Measurements from ENCODE around the gene B9D1.

B9D1 gene

DNA sequence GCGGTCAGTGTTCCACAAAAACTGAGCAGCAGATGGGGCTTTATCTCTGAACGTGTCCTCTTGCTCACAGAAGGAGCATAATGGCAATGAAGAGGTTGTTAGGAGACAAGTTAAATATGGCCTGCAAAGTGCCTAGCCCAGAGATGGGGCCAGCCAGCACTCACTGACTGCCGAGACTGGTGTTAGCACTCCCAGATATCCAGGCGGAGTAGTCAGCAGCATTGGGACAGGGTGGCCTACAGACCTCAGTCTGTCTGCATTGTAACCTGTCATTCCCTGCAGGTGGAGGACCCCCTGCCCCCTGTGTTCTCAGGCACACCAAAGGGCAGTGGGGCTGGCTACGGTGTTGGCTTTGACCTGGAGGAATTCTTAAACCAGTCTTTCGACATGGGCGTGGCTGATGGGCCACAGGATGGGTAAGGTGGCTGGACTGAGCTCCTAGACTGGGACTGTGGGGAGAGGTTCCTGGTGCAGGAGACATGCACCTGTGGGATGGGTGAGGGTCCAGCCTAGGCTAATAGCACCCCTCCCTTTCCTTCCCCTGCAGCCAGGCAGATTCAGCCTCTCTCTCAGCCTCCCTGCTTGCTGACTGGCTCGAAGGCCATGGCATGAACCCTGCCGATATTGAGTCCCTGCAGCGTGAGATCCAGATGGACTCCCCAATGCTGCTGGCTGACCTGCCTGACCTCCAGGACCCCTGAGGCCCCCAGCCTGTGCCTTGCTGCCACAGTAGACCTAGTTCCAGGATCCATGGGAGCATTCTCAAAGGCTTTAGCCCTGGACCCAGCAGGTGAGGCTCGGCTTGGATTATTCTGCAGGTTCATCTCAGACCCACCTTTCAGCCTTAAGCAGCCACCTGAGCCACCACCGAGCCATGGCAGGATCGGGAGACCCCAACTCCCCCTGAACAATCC, 20.3 kb upstream of the B9D1 start:
- no peaks in the 10 kb centered on the region for H3K9me3 Mint-ChIP-seq
- no peaks in the 10 kb centered on the region for H3K27me3 Mint-ChIP-seq (ENCODE audit: low read depth)
- peak overlapping the region; percentile 17 to 73 (median 60) for H3K4me3 Mint-ChIP-seq
- peaks cover 59% of the 10 kb centered on the region for H3K4me1 Mint-ChIP-seq
- peak overlapping the region in 2 of 3 experiments; percentile 47 to 68 for H3K27ac Mint-ChIP-seq
- TF ChIP-seq, protein P1, sequence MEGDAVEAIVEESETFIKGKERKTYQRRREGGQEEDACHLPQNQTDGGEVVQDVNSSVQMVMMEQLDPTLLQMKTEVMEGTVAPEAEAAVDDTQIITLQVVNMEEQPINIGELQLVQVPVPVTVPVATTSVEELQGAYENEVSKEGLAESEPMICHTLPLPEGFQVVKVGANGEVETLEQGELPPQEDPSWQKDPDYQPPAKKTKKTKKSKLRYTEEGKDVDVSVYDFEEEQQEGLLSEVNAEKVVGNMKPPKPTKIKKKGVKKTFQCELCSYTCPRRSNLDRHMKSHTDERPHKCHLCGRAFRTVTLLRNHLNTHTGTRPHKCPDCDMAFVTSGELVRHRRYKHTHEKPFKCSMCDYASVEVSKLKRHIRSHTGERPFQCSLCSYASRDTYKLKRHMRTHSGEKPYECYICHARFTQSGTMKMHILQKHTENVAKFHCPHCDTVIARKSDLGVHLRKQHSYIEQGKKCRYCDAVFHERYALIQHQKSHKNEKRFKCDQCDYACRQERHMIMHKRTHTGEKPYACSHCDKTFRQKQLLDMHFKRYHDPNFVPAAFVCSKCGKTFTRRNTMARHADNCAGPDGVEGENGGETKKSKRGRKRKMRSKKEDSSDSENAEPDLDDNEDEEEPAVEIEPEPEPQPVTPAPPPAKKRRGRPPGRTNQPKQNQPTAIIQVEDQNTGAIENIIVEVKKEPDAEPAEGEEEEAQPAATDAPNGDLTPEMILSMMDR (IDR thresholded peaks at IDR 0.05; ENCODE audit: unreplicated experiment in 3 of 3), result no peak
- H3K36me3 Mint-ChIP-seq (ENCODE audit: low read depth), result peaks cover 50% of the 10 kb centered on the region

GRCh38 chr17:19381741-19382444, 19.4 kb upstream of the B9D1 start:
- H3K4me1 Mint-ChIP-seq, result peaks cover 56% of the 10 kb centered on the region
- H3K27me3 Mint-ChIP-seq (ENCODE audit: low read depth), result no peaks in the 10 kb centered on the region
- H3K27ac Mint-ChIP-seq, result peak overlapping the region in 2 of 3 experiments; percentile 47 to 68
- H3K36me3 Mint-ChIP-seq (ENCODE audit: low read depth), result peaks cover 50% of the 10 kb centered on the region
- TF ChIP-seq, protein P1 (IDR thresholded peaks at IDR 0.05; ENCODE audit: unreplicated experiment in 3 of 3), result no peak
- H3K9me3 Mint-ChIP-seq, result no peaks in the 10 kb centered on the region
- peak overlapping the region; percentile 17 to 73 (median 60) for H3K4me3 Mint-ChIP-seq

- Mint-ChIP-seq H3K4me1 (peaks cover 56% of the 10 kb centered on the region), H3K4me3 (peak overlapping the region in 2 of 3 experiments; percentile 66 to 92), H3K27me3 (ENCODE audit: low read depth) (no peaks in the 10 kb centered on the region), H3K9me3 (no peaks in the 10 kb centered on the region), H3K27ac (peak overlapping the region in 1 of 3 experiments; percentile 48), H3K36me3 (ENCODE audit: low read depth) (peaks cover 50% of the 10 kb centered on the region)
- TF ChIP-seq, protein P1 (IDR thresholded peaks at IDR 0.05; ENCODE audit: unreplicated experiment in 3 of 3), result no peak
Measured at GRCh38 chr17:19381361-19381740, 18.8 kb upstream of the B9D1 start.

DNA sequence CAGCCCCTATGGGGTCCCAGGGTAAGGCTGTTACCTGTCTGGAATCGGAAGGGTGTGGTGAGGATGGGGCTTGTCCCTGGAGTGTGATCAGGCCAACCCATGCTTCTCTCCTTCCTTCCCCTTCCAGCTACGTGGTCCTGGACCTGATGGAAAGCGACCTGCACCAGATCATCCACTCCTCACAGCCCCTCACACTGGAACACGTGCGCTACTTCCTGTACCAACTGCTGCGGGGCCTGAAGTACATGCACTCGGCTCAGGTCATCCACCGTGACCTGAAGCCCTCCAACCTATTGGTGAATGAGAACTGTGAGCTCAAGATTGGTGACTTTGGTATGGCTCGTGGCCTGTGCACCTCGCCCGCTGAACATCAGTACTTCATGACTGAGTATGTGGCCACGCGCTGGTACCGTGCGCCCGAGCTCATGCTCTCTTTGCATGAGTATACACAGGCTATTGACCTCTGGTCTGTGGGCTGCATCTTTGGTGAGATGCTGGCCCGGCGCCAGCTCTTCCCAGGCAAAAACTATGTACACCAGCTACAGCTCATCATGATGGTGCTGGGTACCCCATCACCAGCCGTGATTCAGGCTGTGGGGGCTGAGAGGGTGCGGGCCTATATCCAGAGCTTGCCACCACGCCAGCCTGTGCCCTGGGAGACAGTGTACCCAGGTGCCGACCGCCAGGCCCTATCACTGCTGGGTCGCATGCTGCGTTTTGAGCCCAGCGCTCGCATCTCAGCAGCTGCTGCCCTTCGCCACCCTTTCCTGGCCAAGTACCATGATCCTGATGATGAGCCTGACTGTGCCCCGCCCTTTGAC, 18.2 kb upstream of the B9D1 start:
- Mint-ChIP-seq H3K36me3 (ENCODE audit: low read depth) (peaks cover 50% of the 10 kb centered on the region), H3K4me1 (peaks cover 58% of the 10 kb centered on the region), H3K9me3 (no peaks in the 10 kb centered on the region), H3K4me3 (peak overlapping the region; percentile 75 to 92 (median 90)), H3K27ac (peak overlapping the region in 1 of 3 experiments; percentile 48), H3K27me3 (ENCODE audit: low read depth) (no peaks in the 10 kb centered on the region)
- TF ChIP-seq, protein P1 (IDR thresholded peaks at IDR 0.05; ENCODE audit: unreplicated experiment in 3 of 3), result no peak

GRCh38 chr17:19379361-19380065, 17.0 kb upstream of the B9D1 start:
- peaks cover 41% of the 10 kb centered on the region for H3K36me3 Mint-ChIP-seq (ENCODE audit: low read depth)
- H3K4me1 Mint-ChIP-seq, result peaks cover 48% of the 10 kb centered on the region
- peak overlapping the region; percentile 85 to 97 (median 91) for H3K27ac Mint-ChIP-seq
- no peaks in the 10 kb centered on the region for H3K9me3 Mint-ChIP-seq
- peak overlapping the region; percentile 90 to 92 (median 91) for H3K4me3 Mint-ChIP-seq
- H3K27me3 Mint-ChIP-seq (ENCODE audit: low read depth), result no peaks in the 10 kb centered on the region
- TF ChIP-seq, protein P1 (IDR thresholded peaks at IDR 0.05; ENCODE audit: unreplicated experiment in 3 of 3), result no peak

All from nephron (organoid).